AG10803 (cell line): Measurements from ENCODE around the gene AKNA.
A peak's percentile ranks its signal among the peaks of the same experiment; 100 is the strongest.

Experiments
- DNase-seq: peaks from one replicate; pipeline ENCODE4 v3.0.0; 2010; ENCODE audit warnings: low read depth
- H3K4me3 ChIP-seq: 2 replicates; pipeline ENCODE4 v1.5.1; 2011; ENCODE audit warnings: mild to moderate bottlenecking, low read length, control low read depth
- TF ChIP-seq, protein P1 (sequence below): conservative IDR thresholded peaks from 2 replicates; pipeline ENCODE4 v1.5.1; 2011; ENCODE audit warnings: mild to moderate bottlenecking, low read length, control low read depth, inconsistent platforms

Gene AKNA

GRCh38 chr9:114417511-114417910 is 29.7 kb upstream of the AKNA start:
- DNase-seq = peak; percentile 86
- TF ChIP-seq, protein P1, sequence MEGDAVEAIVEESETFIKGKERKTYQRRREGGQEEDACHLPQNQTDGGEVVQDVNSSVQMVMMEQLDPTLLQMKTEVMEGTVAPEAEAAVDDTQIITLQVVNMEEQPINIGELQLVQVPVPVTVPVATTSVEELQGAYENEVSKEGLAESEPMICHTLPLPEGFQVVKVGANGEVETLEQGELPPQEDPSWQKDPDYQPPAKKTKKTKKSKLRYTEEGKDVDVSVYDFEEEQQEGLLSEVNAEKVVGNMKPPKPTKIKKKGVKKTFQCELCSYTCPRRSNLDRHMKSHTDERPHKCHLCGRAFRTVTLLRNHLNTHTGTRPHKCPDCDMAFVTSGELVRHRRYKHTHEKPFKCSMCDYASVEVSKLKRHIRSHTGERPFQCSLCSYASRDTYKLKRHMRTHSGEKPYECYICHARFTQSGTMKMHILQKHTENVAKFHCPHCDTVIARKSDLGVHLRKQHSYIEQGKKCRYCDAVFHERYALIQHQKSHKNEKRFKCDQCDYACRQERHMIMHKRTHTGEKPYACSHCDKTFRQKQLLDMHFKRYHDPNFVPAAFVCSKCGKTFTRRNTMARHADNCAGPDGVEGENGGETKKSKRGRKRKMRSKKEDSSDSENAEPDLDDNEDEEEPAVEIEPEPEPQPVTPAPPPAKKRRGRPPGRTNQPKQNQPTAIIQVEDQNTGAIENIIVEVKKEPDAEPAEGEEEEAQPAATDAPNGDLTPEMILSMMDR = peak; percentile 58
- H3K4me3 ChIP-seq = no peak overlapping the region

DNA sequence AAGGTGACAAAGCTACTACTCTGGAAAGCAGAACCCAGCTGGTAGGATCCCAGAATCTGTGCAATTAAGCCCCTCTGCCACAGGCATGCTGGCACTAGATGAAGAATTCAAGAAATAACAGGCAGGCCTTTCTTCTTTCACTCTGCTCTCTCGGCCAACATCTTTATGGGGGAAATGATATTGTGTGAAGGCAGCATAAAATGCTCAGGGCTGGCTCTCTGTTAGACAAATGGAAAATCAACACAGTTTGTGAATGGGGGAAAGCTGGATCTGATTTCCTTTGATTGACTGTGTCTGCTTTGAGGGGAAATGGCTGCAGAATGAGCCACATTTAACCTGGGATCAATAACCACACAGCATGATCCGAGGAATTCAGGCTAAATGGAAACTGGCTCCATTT is 29.1 kb upstream of the AKNA start:
- TF ChIP-seq, protein P1 = no peak
- no peak overlapping the region for H3K4me3 ChIP-seq
- DNase-seq = no peak

- H3K4me3 ChIP-seq = no peak overlapping the region
- DNase-seq = no peak
- TF ChIP-seq, protein P1 = no peak
Observed at GRCh38 chr9:114416290-114416689, 28.5 kb upstream of the AKNA start.

DNA sequence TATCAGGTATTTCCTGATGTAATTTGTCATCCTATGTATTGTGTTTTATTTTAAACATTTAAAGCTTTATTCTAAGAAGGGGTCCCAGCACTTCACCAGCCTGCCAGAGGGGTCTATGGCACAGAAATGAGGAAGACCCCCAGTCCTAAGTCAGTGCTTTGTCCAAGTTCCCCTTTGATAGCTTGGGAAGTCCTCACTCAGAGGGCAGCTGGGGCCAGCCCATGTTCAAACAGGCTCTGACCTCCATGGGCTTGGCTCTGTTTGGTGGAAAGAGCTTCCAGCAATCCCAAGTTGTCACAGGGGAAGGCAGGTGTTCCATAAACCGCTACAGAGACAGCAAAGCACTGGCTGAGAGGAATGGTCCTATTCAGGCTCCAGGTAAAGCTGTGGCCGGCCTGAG is 26.6 kb upstream of the AKNA start:
- H3K4me3 ChIP-seq = no peak overlapping the region
- TF ChIP-seq, protein P1 = no peak
- no peak for DNase-seq

DNA sequence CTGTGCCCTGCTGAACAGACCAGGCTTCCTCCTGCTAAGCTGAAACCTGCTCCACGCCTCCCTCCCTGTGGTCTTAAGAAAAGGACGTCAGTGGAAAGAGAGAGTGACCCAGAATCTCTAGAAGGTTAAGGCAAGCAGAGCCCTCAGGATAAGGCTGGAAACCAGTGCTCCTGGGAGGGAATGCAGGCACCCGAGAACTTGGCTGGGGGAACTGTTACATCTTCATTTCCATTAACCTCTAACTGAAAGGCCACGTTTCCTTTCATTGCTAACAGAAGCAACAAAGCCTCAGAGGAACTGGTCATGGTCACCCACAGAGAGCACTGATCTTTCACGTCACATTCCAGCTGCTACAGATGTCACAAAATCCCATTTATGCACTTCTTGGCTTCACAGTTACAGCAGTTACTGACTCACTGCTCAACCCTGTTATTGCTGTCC is 26.1 kb upstream of the AKNA start:
- TF ChIP-seq, protein P1 = no peak
- no peak overlapping the region for H3K4me3 ChIP-seq
- peak; percentile 55 for DNase-seq

- TF ChIP-seq, protein P1 = no peak
- no peak for DNase-seq
- no peak overlapping the region for H3K4me3 ChIP-seq
Observed at GRCh38 chr9:114412048-114412683, 24.4 kb upstream of the AKNA start.

DNA sequence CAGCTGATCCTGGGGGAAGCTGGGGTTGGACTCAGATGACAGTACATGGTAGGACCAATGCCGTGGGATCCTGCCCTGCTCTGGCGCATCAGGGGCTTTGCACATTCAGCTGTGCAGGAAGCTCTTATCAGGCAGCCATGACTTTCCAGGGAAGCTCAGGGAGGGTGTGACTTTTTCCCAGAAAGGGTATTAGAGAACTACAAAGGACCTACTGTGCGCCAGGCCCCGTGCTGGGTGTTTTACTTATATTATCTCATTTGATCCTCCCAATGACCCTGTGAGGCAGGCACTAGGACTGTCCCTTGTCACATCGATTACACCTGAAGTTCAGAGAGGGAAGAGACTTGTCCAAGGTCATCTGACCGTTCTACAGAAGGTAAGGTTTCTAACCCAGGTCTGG is 23.7 kb upstream of the AKNA start:
- no peak for DNase-seq
- no peak overlapping the region for H3K4me3 ChIP-seq
- TF ChIP-seq, protein P1 = no peak
